GM21390 (cell line): ENCODE data around the gene PTPRN2.
"Not testable (repeated sequence)": the region's sequence is repeated elsewhere in the genome, so short reads cannot be mapped to it uniquely, and the experiment has no call there.

Source experiments
- ATAC-seq: cut with Tn5 transposase; IDR thresholded peaks from one replicate; pipeline ENCODE4 v1.9.1; 2021; ENCODE audit not compliant: unreplicated experiment

PTPRN2 gene

DNA sequence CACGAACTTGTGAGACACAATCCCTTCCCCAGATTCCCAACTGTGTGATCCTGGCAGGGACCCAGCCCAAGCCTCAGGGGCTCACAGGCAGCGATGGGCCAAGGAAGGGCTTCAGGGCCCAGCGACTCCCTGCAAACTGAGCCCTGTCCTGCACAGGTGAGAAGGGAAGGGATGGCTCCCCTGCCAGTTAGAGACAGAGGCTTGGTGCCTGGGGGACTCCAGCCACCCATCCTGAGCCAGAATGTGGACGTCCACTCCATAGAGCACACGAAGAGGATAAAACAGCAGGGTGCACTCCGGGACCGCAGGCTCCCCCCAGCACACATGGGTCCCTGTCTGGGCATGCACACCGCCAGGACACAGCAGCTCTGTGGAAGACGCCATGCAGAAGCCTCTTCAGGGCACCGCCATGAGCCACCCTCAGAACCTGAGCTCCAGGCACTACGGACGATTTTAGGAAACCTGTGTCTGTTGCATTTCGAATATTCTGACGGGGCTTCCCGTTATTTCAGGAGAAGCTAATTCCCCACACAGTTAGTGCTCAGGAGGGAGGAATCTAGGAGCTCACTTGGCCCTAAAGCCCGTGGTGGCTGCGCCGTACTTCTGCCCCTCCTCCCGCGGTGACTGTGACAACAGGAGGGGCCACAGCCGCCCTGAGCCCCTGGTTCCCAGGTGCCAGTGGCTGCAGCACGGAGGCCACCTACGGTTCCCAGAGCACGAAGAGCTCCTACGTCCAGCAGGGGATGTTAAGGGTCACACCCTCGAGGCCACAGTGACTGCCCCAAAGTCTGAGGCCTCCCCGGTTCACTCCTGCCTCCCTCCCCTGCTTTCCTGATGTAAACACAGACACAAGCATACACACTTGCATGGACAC is 326.0 kb downstream of the PTPRN2 start:
- ATAC-seq: no peak

DNA sequence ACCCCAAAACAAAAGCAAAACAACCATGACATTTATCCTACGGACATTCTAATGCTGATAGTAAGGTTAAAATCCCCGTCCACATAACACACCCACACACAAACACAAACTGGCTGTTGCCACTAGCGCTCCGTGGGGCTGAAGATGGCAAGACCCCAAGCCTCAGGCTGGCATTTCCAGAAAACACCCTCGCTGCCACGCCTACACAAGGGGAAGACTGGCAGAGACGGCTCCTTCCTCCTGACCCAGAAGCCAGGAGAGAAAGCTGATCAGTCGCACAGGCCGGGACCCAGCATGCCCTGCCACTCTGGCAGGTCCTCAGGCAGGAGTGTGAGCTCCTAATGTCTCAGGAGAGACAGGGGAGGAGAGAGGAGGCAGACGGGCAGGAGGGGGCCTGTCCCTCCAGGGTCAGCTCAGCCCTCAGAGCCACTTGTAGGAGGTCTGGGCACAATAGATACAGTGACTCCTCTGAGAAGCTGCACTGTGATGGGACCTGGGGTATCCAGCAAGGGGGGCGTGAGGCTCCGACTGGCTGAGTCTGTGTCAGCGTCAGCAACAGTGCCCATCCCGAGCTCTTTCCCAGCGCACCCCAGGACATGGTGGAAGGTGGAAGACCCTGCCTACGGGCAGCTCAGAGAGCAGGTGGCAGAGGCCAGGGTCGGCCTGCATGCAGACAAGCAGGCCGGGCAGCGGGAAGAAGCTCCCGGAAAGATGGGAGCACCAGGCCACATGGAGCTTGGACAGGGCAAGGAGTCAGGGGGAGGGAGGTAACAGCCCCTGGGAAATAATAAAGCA is 326.9 kb downstream of the PTPRN2 start:
- no peak for ATAC-seq

DNA sequence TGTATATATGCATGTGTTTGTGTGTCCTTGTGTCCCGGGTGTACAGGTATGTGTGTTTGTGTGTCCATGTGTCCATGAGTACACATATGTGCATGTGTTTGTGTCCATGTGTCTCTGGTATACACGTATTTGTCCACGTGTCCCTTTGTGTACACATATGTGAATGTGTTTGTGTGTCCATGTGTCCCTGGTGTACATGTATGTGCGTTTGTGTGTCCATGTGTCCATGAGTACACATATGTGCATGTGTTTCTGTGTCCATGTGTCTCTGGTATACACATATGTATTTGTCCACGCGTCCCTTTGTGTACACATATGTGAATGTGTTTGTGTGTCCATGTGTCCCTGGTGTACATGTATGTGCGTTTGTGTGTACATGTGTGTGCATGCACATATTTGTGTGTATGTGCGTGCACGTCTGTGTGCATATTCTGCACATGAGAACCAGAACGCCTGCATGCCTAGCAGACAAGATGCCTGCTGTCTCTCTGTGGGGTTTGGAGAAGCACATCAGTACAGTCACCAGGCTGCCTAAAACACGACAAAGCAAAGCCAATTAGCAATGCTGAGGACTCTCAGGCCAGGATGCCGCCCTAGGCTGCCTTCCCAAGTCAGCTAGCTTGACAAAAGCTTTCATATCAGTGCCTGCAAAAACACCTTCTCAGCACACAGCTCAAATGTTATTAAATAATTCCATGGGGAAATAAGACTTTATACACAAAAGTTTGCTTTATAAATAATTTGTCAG is 327.8 kb downstream of the PTPRN2 start:
- no peak for ATAC-seq

DNA sequence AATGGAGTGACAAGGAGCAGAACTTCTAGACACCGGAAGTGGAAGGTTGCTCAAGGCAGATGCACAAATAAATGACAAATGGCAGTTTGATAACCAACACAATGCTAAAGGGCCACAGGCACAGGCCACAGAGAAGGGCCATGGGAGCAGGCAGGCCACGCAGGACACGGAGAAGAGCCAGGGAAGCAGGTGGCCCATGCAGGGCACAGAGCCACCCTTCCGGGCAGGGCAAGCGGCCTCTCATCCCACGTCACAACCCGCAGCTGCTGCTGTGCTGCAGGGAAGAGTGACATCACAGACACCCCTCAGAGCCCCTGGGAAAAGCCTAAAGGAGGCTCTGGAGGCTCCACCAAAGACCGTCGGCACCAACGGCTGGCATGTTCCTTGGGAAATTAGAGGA is 328.5 kb downstream of the PTPRN2 start:
- no peak for ATAC-seq

DNA sequence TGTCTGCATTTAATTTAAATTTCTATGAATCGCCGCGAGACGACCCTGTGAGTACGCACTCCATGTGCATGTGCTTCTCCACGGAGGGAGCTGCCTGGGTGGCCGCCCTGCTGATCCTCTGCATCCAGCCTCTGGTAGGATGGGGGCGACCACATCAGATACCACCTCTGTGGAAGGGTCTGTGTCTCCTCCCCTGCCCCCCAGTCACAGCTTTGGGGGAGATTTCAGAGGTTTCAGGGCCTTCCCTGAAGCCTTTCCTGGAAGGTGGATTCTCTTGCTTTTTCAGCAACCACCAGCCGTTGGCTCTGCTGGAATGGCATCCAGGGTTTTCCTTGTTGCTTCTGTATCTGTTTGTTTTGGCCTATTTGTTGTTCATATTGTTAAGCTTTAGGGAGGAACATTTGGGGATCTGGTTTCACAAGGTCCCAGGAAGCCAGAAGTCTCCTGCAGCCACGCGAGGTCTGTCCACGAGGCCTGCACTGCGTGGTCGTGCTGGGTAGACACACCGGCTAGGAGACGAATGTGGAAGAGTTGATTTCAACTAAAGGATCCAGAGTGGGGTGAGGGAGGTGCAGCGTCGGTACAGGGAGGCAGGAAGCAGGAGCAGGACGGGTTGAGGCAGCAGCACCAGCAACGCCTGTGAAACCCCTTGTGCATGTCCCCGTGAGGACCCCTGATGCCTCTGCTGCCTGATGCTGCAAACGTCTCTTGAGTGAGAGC is 329.1 kb downstream of the PTPRN2 start:
- no peak for ATAC-seq

DNA sequence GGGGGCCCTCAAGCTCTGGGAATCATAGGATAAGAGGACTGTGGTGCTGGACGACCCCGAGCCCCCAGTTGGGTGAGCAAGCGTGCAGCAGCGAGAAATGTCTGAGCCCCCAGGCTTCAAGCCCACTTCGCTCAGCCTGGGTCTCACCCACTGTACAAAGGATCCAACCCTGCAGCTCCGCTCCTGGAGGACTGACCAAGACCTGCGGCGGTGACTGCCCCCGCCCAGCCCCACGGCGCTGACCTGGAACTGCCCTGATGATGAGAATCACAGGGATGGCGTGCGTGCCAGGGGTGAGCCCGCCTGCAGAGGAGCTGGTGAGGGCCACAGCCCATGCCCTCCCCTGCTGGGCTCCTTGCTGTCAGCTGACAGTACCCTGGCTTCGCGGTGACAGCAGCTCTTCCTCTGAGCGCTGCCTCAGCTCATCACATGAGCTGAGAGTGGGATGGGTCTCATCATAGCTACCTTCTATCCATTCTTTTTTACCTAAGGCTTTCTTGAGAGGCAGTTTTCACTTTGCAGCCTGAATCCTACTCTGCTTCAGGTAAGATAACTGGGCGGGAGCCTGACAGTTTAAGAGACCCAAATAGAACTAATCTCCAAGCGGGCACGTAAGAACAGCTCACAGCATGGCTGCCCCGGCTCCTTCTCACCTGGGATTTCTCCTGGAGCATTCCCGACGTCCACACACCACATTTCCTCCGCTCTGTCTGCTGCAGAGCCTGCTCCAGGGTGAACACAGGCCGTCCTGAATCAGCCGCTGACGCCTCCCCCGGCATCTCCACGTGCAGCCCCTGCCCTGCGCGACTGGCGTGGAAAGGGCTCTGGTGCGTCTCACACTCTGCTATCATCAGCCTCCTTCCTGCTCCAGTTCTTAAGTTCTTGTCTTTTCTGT is 329.9 kb downstream of the PTPRN2 start:
- no peak for ATAC-seq

DNA sequence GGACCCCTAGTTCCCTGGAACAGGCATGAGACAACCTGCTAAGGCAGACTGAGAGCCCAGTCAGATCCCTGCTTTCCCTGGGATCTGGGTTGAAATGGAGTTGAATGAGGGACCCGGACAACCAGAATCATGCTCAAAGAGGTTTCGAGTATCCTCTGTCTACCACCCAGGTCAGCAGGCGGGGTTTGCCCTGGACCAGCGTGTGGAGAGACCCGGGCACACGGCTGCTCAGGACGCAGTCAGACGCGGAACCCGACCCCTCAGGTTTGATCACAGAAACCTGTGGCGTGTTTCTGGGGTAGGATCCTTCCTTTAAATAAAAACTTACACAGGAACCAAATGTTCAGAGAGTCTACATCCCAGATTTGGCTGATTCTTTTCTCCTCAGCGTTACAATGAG is 330.6 kb downstream of the PTPRN2 start:
- ATAC-seq: no peak

DNA sequence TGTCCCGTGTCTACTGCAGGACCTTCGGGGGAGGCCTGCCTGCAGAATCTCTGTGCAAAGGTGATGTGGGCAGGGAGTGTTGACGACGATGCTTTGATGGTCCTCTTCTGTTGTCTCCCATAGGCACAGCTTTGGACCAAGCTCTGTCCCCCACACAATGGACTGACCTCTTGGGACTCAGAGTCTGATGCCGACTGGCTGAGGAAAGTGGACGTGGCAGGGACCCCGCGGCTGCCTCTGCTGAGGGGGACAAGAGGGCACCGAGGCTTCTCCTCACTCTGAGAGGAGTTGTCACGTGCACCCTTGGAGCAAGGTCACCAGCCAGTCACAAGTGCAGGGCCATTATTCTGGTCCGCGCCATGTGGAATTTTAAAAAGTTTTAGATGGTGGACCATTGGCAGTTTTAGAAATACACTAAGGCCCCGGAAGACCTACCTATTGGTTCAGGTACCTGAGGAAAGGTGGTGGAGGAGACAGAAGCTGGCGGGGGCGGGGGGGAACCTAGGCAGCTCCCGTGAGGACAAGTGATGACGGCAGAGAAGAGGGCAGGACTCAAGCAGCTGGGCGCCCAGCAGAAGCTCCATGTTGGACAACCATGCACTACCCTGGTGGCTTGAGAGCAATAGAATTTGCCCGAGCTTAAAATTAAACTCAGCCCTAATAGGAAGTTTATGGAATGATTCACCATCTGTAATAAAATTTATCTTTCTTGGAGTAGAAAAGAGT is 331.4 kb downstream of the PTPRN2 start:
- no peak for ATAC-seq

DNA sequence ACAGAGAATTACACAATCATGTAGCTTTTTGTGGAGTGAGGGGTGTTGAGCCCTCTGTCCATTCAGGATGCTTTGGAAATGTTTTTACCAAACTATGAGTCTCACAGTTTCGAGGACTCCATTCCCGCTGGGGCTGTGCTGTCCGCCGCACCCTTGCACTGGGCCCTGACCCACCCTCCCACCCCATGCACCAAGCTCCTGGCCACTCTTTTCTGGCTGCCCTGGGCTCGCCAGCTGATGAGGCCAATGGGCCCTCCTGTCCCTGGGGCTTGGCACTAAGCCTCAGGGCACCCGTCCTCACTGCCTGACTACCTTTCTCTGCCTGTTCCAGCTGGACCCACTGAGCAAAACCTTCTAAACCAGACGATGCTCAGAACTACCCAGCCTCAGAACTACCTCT is 332.1 kb downstream of the PTPRN2 start:
- ATAC-seq: no peak

DNA sequence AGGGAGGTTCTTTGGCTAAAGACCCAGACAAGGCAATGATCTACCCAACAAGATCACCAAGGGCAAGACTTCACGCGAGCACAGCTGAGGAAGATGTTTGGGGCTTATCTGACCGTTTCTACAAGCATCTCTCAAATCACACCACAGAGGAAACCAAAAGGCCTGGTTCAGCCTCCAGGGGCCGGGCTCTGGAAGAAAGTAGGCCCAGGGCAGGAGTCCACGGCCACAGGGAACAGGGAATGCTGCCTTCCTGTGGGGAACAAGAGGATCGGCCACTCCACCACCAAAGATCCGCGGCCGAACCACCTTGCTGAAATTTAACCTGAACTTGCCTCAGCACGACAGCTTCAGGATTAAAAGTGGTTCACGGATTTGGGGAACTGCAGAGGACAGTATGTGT is 332.5 kb downstream of the PTPRN2 start:
- no peak for ATAC-seq

DNA sequence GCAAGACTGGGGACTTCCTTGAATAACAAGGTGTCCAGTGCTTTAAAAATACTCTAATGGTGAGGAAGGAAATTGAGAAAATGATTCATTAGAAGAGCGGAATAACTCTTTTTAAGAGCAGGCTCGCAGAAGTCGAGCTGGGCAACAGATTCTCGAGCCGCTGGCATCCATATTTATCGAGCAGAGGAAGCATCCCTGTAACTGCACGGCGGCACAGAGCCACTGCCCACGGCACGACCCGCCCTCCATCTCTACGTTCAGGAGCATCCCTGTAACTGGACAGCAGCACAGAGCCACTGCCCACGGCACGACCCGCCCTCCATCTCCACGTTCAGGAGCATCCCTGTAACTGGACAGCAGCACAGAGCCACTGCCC is 334.0 kb downstream of the PTPRN2 start:
- ATAC-seq: not testable (repeated sequence)

DNA sequence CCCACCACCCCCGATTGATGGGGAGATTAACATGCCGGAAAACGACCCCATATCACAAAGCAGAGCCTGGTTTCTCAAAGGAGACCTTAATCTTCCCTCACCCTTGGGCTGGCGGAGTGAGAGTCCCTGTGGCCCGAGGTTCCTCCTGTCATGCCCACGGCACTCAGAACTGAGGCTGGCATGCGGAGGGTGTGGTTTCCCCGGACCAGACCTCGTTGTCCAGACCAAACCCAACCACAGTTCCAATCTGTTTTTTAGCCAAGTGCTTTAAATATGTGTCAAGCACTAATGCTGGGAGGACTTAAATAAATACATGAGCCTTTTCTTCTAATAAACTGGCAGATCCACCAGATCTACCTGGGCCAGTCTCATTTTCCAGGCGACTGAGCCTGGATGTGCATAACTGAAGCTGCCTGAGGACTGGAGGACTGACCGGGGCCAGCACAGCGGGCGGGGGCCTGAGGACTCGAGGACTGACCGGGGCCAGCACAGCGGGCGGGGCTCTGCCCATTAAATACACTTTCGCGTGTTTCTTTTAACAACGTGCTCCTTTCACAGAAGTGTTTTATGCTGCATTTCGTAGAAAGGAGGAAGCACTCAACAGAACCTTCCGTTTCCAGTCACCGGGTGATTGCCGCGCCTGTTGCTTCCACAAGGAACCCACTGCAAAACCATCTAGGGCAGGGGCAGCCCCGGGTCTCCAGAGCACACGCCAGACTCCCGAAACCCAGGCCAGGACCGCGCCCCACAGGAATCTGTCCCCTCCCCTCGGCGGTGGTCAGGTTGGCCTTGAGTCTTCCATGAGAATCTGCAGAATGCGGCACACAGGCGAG is 334.6 kb downstream of the PTPRN2 start:
- ATAC-seq: no peak

DNA sequence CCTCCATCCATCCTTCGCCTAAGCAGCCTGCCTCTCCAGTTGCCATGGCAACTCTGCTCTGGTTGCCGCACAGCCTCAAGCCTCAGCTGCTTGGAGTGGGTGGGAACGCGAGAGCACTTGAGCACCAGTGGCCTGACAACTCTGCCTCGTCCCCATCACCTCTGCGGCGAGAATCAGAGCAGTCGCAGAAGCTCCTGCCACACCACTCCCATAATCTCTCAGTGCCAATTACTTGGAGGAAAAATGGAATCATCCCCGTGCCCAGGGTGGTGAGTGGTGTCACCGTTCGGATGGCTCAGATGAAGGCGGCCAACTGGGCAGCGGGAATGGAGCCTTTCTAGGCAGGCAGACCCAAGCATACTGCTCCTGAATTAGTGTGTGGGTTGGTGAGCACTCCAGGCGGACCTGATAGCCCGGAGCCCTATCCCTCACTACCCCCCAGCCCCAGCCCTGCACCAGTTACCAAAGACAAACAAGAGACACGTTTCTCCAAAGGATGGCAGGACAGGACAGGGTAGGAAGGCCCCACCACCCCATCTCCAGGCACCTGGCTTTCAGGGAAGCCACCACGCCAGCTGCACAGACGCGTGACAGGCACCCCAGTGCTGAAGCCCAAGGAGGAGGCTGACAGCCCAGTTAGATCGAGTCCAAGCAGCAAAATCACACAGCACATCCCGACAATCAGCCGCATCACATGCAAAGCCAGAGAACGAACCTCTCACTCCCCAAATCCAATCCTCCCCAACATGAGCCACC is 335.4 kb downstream of the PTPRN2 start:
- no peak for ATAC-seq

DNA sequence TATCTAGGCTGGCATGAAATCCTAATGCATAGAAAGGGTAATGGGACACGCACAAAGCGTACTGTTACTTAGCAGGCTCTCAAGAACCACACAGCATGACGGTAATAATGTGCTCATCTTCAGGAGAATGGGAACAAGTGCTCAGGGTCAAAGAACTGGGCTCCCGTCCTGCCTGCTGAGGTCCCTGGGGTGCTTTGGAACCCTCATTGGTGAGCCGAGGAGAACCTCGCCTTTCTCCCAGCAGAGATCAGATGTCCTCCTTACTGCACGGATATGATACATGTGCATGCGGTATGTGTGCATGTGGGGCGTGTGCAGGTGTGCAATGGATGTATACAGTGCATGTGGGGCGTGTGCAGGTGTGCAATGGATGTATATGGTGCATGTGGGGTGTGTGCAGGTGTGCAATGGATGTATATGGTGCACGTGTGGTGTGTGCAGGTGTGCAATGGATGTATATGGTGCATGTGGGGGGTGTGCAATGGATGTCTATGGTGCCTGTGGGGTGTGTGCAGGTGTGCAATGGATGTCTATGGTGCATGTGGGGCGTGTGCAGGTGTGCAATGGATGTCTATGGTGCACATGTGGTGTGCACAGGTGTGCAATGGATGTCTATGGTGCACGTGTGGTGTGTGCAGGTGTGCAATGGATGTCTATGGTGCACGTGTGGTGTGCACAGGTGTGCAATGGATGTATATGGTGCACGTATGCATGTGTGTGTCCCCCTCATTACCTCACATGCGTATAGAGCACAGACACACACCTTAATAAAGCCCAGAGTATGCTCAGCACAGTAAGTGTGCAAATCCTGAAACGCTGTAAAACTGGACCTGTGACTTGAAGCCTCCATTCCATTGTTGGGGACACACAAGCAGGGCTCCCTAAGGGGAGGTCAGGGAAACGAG is 336.3 kb downstream of the PTPRN2 start:
- ATAC-seq: no peak

DNA sequence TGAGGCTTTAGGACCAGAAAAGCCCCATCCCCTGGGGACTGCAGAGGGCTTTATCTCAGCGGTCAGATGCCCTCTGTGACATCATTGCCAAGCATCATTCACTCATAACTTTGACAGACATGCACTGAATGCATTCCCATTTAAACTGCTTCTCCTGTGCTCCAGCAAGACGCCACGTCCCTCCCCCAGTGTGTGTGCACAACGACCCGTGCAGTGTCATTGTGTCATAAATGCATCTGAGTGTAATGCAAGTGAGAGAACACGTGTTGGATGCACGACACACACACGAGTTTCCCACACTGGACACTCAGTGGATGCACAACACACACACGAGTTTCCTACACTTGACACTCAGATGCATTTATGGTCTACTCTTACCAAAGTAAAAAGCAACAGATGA is 337.9 kb downstream of the PTPRN2 start:
- ATAC-seq: no peak

DNA sequence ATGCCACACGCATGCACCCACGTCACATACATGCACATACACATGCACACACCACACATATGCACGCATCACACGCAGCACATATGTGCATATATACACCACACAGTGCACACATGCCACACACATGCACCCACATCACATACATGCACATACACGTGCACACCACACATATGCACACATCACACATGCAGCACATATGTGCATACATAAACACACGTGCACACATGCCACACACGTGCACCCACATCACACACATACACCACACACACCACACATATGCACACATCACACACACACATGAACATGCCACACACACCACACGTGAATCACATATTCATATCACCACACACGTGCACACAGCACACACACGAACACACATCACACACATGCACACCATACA is 338.8 kb downstream of the PTPRN2 start:
- no peak for ATAC-seq
